GM19240 (cell line): Measurements from ENCODE around the gene AP2A1.

Experiments used
- DNase-seq: peaks from one replicate; pipeline ENCODE4 v3.0.0; 2011; ENCODE audit warnings: low spot score; ENCODE audit not compliant: insufficient read length

AP2A1 gene

GRCh38 chr19:49838885-49839588, 72.2 kb downstream of the AP2A1 start:
- DNase-seq = no peak

- no peak for DNase-seq
These were observed 72.9 kb downstream of the AP2A1 start for GRCh38 chr19:49839713-49840112.

- no peak for DNase-seq
These were observed 73.5 kb downstream of the AP2A1 start for GRCh38 chr19:49840321-49840720.

GRCh38 chr19:49840736-49841249, 74.0 kb downstream of the AP2A1 start:
- no peak for DNase-seq

GRCh38 chr19:49843265-49843664, 76.5 kb downstream of the AP2A1 start:
- DNase-seq = no peak

GRCh38 chr19:49844138-49845095, 77.6 kb downstream of the AP2A1 start:
- DNase-seq = no peak

- no peak for DNase-seq
These were observed 78.6 kb downstream of the AP2A1 start for GRCh38 chr19:49845414-49845813.

- no peak for DNase-seq
These were observed 79.6 kb downstream of the AP2A1 start for GRCh38 chr19:49846408-49846807.

GRCh38 chr19:49847731-49848696, 81.2 kb downstream of the AP2A1 start:
- no peak for DNase-seq

GRCh38 chr19:49848938-49849337, 82.1 kb downstream of the AP2A1 start:
- DNase-seq = no peak

GRCh38 chr19:49849433-49850220, 82.8 kb downstream of the AP2A1 start:
- DNase-seq = no peak

- no peak for DNase-seq
These were observed 83.4 kb downstream of the AP2A1 start for GRCh38 chr19:49850221-49850486.

- peak; percentile 96 for DNase-seq
These were observed 83.9 kb downstream of the AP2A1 start, which contains the start of gene PTOV1 for GRCh38 chr19:49850487-49851342. Gene PTOV1 (plus strand): TSS chr19:49851159.

- no peak for DNase-seq
These were observed 84.9 kb downstream of the AP2A1 start for GRCh38 chr19:49851456-49852259.

- no peak for DNase-seq
These were observed 85.9 kb downstream of the AP2A1 start for GRCh38 chr19:49852631-49853126.

- DNase-seq = no peak
These were observed 87.1 kb downstream of the AP2A1 start for GRCh38 chr19:49853852-49854377.

GRCh38 chr19:49854378-49855263, 87.8 kb downstream of the AP2A1 start:
- no peak for DNase-seq
